B cell (primary cell): ENCODE data around the gene COG5. TPM values are rescaled to one million over a fixed set of nuclear protein-coding genes. Genes with fewer than 3 reads are reported as not detected.

Experiments
- ATAC-seq: fragments of 200-7000 bp; cut with Tn5 transposase; one replicate; pipeline ENCODE4 v1.10.0; 2021; ENCODE audit warnings: low read depth, mild to moderate bottlenecking, moderate number of reproducible peaks, moderate library complexity
- CTCF ChIA-PET: fragments of 350-600 bp; sonication (Branson Sonifier 250); formaldehyde crosslinking; loops from one replicate; lab custom pipeline; 2021; ENCODE audit warnings: antibody characterized with exemption, inconsistent platforms; lab: Charles Lee
- POLR2A ChIA-PET: fragments of 350-600 bp; sonication (Branson Sonifier 250); formaldehyde crosslinking; loops from one replicate; lab custom pipeline; 2021; ENCODE audit warnings: antibody characterized with exemption; lab: Charles Lee
- DNase-seq: peaks from one replicate; pipeline ENCODE4 v3.0.0; 2013
- H2AFZ ChIP-seq: 2 replicates; pipeline ENCODE4 v1.6.1; 2012; ENCODE audit warnings: mild to moderate bottlenecking, low read depth, low read length; ENCODE audit not compliant: insufficient read depth, poor library complexity, severe bottlenecking
- H3K27ac ChIP-seq, 2 donors: 1 replicate in 1 of 2; 2 replicates in 1 of 2; pipeline ENCODE4 v1.5.1; 2012 to 2013; ENCODE audit warnings: low read length in 2 of 2, mild to moderate bottlenecking in 2 of 2, moderate library complexity in 1 of 2
- H3K27me3 ChIP-seq, 4 experiments: fragments of 200-600 bp in 1 of 4; sonication (generic) in 1 of 4; replicated peaks in 1 of 4; 1 replicate in 2 of 4; 2 replicates in 2 of 4; pipeline versions ENCODE4 v1.6.1 to v1.7.0; 2013 to 2016; ENCODE audit warnings: low read length in 3 of 4, mild to moderate bottlenecking in 2 of 4, mixed read lengths in 1 of 4, moderate library complexity in 1 of 4; ENCODE audit not compliant: insufficient read depth in 4 of 4, control insufficient read depth in 3 of 4; ENCODE audit errors: control extremely low read depth in 1 of 4
- H3K36me3 ChIP-seq, 2 experiments: replicated peaks in 1 of 2; 1 replicate in 1 of 2; 2 replicates in 1 of 2; pipeline versions ENCODE4 v1.6.1 to v1.7.1; 2013; ENCODE audit warnings: low read length in 1 of 2; ENCODE audit not compliant: insufficient read depth in 2 of 2, control insufficient read depth in 1 of 2; ENCODE audit errors: control extremely low read depth in 1 of 2, extremely low read depth in 1 of 2
- H3K4me1 ChIP-seq, 2 donors: fragments of 200-600 bp in 1 of 2; sonication (generic) in 1 of 2; 1 replicate in 1 of 2; 2 replicates in 1 of 2; pipeline versions ENCODE4 v1.5.1 to v1.6.1; 2013 to 2017; ENCODE audit warnings: low read length in 2 of 2; ENCODE audit not compliant: control insufficient read depth in 2 of 2, insufficient read depth in 2 of 2
- H3K4me2 ChIP-seq: replicated peaks from 2 replicates; pipeline ENCODE3; 2012; ENCODE audit warnings: mild to moderate bottlenecking, low read depth, low read length; ENCODE audit not compliant: poor library complexity, severe bottlenecking
- H3K4me3 ChIP-seq, 5 experiments: fragments of 200-600 bp in 1 of 5; sonication (generic) in 1 of 5; 1 replicate in 3 of 5; 2 replicates in 2 of 5; pipeline versions ENCODE4 v1.5.1 to v1.7.0; 2011 to 2016; ENCODE audit warnings: low read length in 4 of 5, mild to moderate bottlenecking in 4 of 5, low read depth in 2 of 5, control low read depth in 1 of 5, moderate library complexity in 1 of 5; ENCODE audit not compliant: insufficient read depth in 1 of 5; ENCODE audit errors: control extremely low read depth in 1 of 5, extremely low read depth in 1 of 5
- H3K79me2 ChIP-seq: fragments of 200-600 bp; sonication (generic); one replicate; pipeline ENCODE4 v1.6.0; 2016; ENCODE audit warnings: low read length; ENCODE audit not compliant: control insufficient read depth, insufficient read depth
- H3K9ac ChIP-seq: fragments of 200-600 bp; sonication (generic); 2 replicates; pipeline ENCODE4 v1.6.1; 2017; ENCODE audit warnings: mild to moderate bottlenecking, low read length, moderate library complexity
- H3K9me3 ChIP-seq, 3 donors: one replicate each; pipeline versions ENCODE4 v1.6.1 to v1.7.1; 2013; ENCODE audit warnings: low read length in 2 of 3; ENCODE audit not compliant: control insufficient read depth in 2 of 3, insufficient read depth in 1 of 3; ENCODE audit errors: control extremely low read depth in 1 of 3
- H4K20me1 ChIP-seq: 2 replicates; pipeline ENCODE4 v1.6.0; 2012; ENCODE audit warnings: mild to moderate bottlenecking, low read length; ENCODE audit not compliant: insufficient read depth, control insufficient read depth, poor library complexity, severe bottlenecking
- H3K27ac Mint-ChIP-seq: one replicate; pipeline ENCODE4 v1.8.0; 2021; ENCODE audit warnings: mixed read lengths
- H3K27me3 Mint-ChIP-seq: one replicate; pipeline ENCODE4 v1.8.0; 2021; ENCODE audit warnings: mixed read lengths
- H3K4me1 Mint-ChIP-seq: one replicate; pipeline ENCODE4 v1.8.0; 2021; ENCODE audit warnings: mixed read lengths
- H3K4me3 Mint-ChIP-seq: one replicate; pipeline ENCODE4 v1.8.0; 2021; ENCODE audit warnings: mixed read lengths
- H3K9me3 Mint-ChIP-seq: one replicate; pipeline ENCODE4 v1.8.0; 2022; ENCODE audit warnings: mixed read lengths; ENCODE audit not compliant: insufficient read depth
- CTCF ChIP-seq: fragments of 200-600 bp; IDR thresholded peaks from one replicate; pipeline ENCODE4 v1.8.0; 2022; ENCODE audit warnings: antibody characterized with exemption, mild to moderate bottlenecking
- EZH2 ChIP-seq: IDR thresholded peaks from 2 replicates; pipeline ENCODE4 v1.6.1; 2012; ENCODE audit warnings: borderline replicate concordance, low read depth, mild to moderate bottlenecking, moderate library complexity, low read length; ENCODE audit not compliant: insufficient read depth, poor library complexity, severe bottlenecking
- WGBS: methylation state at CpG from one replicate; pipeline ENCODE4 v1.1.5; 2013; ENCODE audit warnings: missing lambda C conversion rate; ENCODE audit not compliant: insufficient coverage; 5-methylcytosine and 5-hydroxymethylcytosine counted together
- intact Hi-C: fragments of 100-400 bp; cut with micrococcal nuclease; formaldehyde crosslinking; loops from one replicate; pipeline ENCODE4 v1.10.0; 2022
- polyA plus RNA-seq: library from polyadenylated mRNA; depleted of rRNA; stranded (reverse); fragments of >200 nt; gene quantifications from 2 replicates; pipeline ENCODE4 v1.2.3, GENCODE V29; 2012
- total RNA-seq, 2 donors: library from RNA; stranded (reverse); fragments of 120-200 nt in 1 of 2; gene quantifications; 1 replicate in 1 of 2; 2 replicates in 1 of 2; pipeline versions ENCODE4 v1.2.3 to v1.2.4, GENCODE V29; 2013 to 2022

Gene COG5
- total and polyA plus RNA-seq, 2 donors (not counting 1 experiment from before 2014, with no cell fraction given): 7.0 to 73.0 TPM

- TF ChIP-seq EZH2 (no peak), CTCF (no peak)
- no peak for ATAC-seq
- H4K20me1 ChIP-seq: no peaks in the 10 kb centered on the region
- H3K27me3 ChIP-seq: no peaks in the 10 kb centered on the region
- Mint-ChIP-seq H3K4me1 (peaks cover 3% of the 10 kb centered on the region), H3K27me3 (no peaks in the 10 kb centered on the region), H3K27ac (no peak overlapping the region), H3K4me3 (no peak overlapping the region), H3K9me3 (no peaks in the 10 kb centered on the region)
- no peak overlapping the region for H3K27ac ChIP-seq
- H3K36me3 ChIP-seq: peaks cover 0 to 18% of the 10 kb centered on the region in 2 experiments
- CTCF ChIA-PET: no interaction called here
- H2AFZ ChIP-seq: no peak overlapping the region
- no peak overlapping the region for H3K4me2 ChIP-seq
- H3K4me3 ChIP-seq: no peak overlapping the region
- H3K4me1 ChIP-seq: no peaks in the 10 kb centered on the region
- intact Hi-C loops: no loop called here
- no peak overlapping the region for H3K9ac ChIP-seq
- no CpG with 5 or more reads among the region's 3 CpGs for WGBS
- H3K79me2 ChIP-seq: no peaks in the 10 kb centered on the region
- POLR2A ChIA-PET: interaction anchor here (0.6 kb wide), 1 partner anchor 45 kb away, joined by 4 read pairs; no protein-coding TSS in a partner anchor
- no peak for DNase-seq
- no peaks in the 10 kb centered on the region for H3K9me3 ChIP-seq
Measured at GRCh38 chr7:107230334-107230733, 333.4 kb downstream of the COG5 start.

- ATAC-seq (no peak), DNase-seq (no peak)
- no CpG with 5 or more reads among the region's 2 CpGs for WGBS
- Histone ChIP-seq H3K36me3 (peaks cover 0 to 27% of the 10 kb centered on the region in 2 experiments), H3K4me2 (no peak overlapping the region), H3K4me3 (no peak overlapping the region), H3K79me2 (no peaks in the 10 kb centered on the region), H4K20me1 (no peaks in the 10 kb centered on the region), H2AFZ (no peak overlapping the region), H3K27me3 (no peaks in the 10 kb centered on the region), H3K9ac (no peak overlapping the region), H3K27ac (no peak overlapping the region), H3K9me3 (no peaks in the 10 kb centered on the region), H3K4me1 (no peaks in the 10 kb centered on the region)
- H3K9me3 Mint-ChIP-seq: no peaks in the 10 kb centered on the region
- H3K4me1 Mint-ChIP-seq: peaks cover 3% of the 10 kb centered on the region
- H3K27ac Mint-ChIP-seq: no peak overlapping the region
- CTCF ChIA-PET: interaction anchor here (0.7 kb wide), 2 partner anchors 15 to 495 kb away, joined by 3 read pairs; no protein-coding TSS in a partner anchor
- no peak overlapping the region for H3K4me3 Mint-ChIP-seq
- no peaks in the 10 kb centered on the region for H3K27me3 Mint-ChIP-seq
- POLR2A ChIA-PET: no interaction called here
- TF ChIP-seq EZH2: no peak
- TF ChIP-seq CTCF: no peak
- intact Hi-C loops: no loop called here
Measured at GRCh38 chr7:107228291-107228690, 335.4 kb downstream of the COG5 start.
